Endometrial microvascular endothelial cells (primary cell): ENCODE results near the gene DNAH1. TPM values are rescaled to one million over a fixed set of nuclear protein-coding genes. Genes with fewer than 3 reads are reported as not detected.
"Not testable (repeated sequence)": the region's sequence is repeated elsewhere in the genome, so short reads cannot be mapped to it uniquely, and the experiment has no call there.

Experiments
- in situ Hi-C: cut with HindIII; loops from 2 replicates; pipeline ENCODE4 v1.10.0; 2017; ENCODE audit warnings: low sequenced_read_pairs, low pct_unique_long_range_greater_than_20kb; ENCODE audit errors: inconsistent ontology term
- total RNA-seq: library from RNA; depleted of rRNA; stranded (reverse); fragments of >200 nt; gene quantifications from one replicate; pipeline ENCODE4 v1.2.3, GENCODE V29; 2015; ENCODE audit errors: inconsistent ontology term

The DNAH1 gene
- total RNA-seq, 1 donor from 2014 or later: 2.1 TPM

DNA sequence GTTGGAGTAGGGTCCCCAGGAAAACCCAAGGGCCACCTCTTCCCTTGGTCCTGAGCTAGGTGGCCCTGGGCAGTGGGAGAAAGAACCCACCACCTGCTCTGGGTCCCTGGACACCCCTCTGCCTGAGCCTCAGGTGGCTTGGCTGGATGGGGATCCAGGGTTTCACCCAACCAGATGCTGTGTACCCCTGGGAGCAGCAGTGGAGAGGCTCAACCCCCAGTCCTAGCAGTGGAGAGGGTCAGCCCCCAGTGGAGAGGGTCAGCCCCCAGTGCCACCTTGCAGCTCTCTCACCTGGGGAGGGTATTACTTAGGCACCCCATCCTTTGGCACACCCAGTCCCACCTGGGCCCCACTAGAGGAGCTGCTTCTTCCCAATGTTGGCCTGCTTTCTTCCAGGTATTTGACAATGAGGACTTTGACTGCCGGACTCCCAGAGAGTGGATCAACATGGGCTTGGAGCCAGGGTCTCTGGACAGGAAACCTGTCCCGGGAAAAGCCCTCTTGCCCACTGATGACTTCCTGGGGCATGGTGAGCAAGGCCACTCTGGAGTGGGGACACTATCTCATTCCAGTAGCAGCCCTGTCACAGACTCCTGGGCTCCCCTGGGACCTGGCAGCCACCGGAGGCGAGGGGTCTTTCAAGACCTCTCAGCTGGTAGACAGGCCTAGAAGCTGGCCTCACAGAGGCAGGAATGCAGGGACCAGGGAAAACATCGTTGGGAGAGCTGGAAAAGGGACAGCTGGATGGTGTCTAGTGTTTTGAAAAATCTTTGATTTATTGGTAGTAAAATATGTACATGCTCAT lies 11.6 kb downstream of the DNAH1 start:
- in situ Hi-C loops: no loop called here

GRCh38 chr3:52328536-52329080 lies 12.5 kb downstream of the DNAH1 start:
- in situ Hi-C loops: no loop called here

DNA sequence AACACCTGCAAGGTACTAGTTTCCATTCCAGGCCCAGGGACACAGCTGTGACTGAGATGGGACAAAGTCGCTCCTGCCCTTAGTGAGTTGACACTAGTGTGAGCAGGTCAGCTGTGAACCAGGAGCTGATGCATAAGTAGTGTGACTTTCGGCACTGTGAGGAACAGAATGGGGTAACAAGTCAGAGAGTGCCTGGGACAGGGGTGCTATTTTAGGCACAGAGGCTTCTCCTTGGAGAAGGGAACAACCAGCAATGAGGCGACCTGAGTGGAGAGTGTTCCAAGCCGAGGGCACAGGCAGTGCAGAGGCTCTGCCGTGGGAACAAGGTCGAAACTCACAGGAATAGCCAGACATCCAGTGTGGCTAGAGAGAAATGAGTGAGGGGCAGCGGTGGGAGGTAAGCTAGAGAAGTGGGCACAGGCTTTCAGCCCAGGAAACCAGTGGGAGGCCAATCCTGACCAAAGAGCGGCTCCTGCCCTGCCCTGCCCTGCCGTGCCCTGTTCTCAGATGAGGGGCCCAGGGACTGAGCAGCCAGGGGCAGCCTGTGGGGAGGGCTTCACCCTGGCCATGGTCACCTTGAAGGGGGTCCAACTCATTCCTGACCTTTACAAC lies 14.2 kb downstream of the DNAH1 start:
- in situ Hi-C loops: no loop called here

- in situ Hi-C loops: no loop called here
Measured at GRCh38 chr3:52331091-52331490, 15.0 kb downstream of the DNAH1 start.

- in situ Hi-C loops: no loop called here
Measured at GRCh38 chr3:52331906-52332305, 15.8 kb downstream of the DNAH1 start.

GRCh38 chr3:52333869-52334557 lies 17.9 kb downstream of the DNAH1 start:
- in situ Hi-C loops: no loop called here

GRCh38 chr3:52338131-52338530 lies 22.0 kb downstream of the DNAH1 start:
- in situ Hi-C loops: not testable (repeated sequence)

- in situ Hi-C loops: no loop called here
Measured at GRCh38 chr3:52339612-52340011, 23.5 kb downstream of the DNAH1 start.

- in situ Hi-C loops: no loop called here
Measured at GRCh38 chr3:52341123-52341522, 25.0 kb downstream of the DNAH1 start.

DNA sequence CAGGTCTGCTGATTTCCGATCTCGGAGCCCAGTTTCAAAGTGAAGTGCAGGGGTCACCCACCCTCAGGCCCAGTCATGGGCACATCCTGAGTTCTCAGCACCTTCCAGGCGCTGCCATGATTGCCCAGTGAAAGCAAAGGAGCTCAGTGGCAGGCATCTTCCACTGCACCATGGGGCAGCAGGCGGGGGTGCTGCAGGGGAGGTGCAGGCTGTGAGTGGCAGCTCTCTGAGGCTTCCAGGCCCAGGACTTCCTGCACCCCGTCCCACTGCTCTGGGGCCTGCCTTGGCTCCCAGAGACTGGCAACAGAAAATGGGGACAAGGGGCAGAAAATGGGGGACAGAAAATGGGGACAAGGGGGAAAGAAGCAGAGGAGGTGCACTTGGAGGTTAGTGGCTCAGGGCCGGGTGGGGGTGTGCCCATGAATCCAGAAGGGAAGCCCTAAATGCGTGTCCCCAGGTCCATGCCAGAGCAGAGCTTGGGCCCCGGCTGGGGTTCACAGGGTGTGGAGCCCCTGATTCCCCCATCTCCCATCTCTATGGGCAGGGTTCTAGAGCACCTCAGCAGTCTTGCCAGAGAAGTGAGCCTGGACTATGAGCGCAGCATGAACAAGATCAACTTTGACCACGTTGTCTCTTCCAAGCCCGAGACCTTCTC lies 28.0 kb downstream of the DNAH1 start:
- in situ Hi-C loops: no loop called here

DNA sequence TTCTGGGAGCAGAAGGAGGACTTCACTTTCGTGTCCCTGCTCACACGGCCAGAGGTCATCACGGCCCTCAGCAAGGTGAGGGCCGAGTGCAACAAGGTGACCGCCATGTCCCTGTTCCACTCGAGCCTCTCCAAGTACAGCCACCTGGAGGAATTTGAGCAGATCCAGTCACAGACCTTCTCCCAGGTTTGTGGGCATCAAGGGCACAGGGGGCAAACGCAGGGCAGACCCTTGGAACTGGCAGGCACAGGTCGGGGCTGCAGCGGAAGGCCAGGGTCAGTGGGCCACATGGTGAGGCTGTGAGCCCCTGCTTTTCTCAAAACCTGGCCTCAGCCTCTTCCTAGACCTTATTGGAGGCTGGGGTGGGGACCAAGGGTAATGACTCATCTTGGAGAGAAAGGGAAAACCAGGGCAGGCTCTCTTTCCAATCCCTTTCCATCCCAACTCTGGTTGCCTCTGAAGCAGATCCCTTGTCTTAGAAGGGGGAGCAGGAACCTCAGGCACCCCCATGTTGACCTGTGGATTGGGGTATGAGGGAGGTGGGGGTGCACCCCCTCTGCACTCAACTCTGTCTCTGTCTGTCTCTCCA lies 29.5 kb downstream of the DNAH1 start:
- in situ Hi-C loops: no loop called here

DNA sequence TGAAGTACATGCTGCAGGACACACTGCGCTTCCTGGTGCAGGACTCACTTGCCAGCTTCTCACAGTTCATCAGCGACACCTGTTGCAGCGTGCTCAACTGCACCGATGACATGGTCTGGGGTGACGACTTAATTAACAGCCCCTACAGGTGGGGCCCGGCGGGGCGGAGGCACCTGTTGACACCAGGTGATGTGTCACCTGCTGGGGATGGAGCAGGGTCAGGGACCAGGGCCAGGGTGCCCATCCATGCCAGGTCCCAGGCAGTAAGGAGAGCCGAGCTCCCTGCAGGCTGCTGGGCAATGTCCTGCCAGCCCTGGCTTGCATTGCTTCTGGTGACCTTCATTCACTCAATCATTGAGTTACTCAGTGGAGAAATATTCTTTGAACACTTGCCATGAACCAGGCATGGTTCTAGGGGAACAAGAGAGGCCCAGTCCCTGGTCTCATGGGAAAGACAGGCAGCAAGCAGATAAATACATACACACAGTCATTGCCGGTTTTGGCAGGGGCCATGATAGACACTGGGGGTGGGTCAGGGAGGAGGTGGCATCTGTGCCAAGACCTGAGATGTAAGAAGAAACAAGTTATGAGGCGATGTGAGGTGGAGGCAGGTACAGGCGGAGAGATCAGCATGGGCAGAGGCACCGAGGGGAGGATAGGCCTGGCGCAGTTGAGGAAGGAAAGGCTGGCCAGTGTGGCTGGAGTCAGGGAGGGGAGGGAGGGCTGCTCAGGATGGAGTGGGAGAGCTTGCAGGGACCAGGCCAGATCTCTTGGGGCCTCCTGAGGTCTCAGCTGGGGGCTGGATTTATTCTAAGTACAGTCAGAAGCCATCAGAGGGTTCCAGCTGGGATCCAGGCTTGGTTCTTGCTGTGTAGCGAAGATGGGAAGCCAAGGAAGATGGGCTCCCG lies 30.8 kb downstream of the DNAH1 start:
- in situ Hi-C loops: no loop called here

DNA sequence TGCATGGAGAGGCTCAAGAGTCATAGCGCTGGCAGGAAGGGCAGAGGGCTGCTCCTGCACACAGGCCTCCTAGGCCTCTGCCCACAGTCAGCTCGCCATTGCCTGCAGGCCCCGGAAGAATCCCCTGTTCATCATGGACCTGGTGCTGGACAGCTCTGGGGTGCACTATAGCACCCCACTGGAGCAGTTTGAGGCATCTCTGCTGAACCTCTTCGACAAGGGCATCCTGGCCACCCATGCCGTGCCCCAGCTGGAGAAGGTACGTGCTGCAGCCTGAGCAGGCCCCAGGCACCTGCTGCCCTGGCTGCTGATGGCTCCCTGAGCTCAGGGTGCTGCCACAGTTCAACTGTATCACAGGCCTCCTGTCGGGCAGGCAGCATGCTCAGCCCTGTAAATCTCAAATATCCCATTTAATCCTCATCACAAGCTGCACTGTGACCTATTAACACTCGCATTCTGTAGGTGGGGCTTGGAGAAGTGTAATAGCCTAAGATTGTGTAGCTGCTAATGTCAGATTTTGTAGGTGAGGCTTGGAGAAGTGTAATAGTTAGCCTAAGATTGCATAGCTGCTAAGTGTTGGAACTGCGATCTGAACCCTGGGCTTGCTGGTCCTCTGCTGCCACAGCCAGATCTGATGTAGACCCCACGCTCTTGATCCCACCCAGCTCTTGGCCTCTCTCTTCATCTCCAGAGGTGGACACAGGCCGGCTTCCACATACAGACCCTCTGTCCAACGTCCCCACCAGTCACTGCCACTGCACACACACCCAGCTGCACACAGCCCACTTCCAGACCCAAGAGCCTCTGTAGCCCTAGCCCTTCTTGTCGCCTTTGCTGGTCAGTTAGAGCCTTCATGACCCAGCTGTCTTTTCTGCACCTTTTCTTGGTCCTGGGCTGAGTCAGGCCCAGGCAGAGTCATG lies 31.9 kb downstream of the DNAH1 start:
- in situ Hi-C loops: no loop called here

- in situ Hi-C loops: no loop called here
Measured at GRCh38 chr3:52349131-52349530, 33.0 kb downstream of the DNAH1 start.

GRCh38 chr3:52349611-52350395 lies 33.7 kb downstream of the DNAH1 start:
- in situ Hi-C loops: no loop called here

GRCh38 chr3:52350416-52350815 lies 34.3 kb downstream of the DNAH1 start:
- in situ Hi-C loops: no loop called here
